ENCODE measurements around the gene MBD3L4. TPM values are rescaled to one million over a fixed set of nuclear protein-coding genes. Genes with fewer than 3 reads are reported as not detected.
A peak's percentile ranks its signal among the peaks of the same experiment; 100 is the strongest.

MBD3L4 gene
- total and polyA plus RNA-seq, 2 of the 13 experiments (the other 11 are each of a cell fraction or from before 2014, with no cell fraction given), result not detected

- TF ChIP-seq, protein P1, sequence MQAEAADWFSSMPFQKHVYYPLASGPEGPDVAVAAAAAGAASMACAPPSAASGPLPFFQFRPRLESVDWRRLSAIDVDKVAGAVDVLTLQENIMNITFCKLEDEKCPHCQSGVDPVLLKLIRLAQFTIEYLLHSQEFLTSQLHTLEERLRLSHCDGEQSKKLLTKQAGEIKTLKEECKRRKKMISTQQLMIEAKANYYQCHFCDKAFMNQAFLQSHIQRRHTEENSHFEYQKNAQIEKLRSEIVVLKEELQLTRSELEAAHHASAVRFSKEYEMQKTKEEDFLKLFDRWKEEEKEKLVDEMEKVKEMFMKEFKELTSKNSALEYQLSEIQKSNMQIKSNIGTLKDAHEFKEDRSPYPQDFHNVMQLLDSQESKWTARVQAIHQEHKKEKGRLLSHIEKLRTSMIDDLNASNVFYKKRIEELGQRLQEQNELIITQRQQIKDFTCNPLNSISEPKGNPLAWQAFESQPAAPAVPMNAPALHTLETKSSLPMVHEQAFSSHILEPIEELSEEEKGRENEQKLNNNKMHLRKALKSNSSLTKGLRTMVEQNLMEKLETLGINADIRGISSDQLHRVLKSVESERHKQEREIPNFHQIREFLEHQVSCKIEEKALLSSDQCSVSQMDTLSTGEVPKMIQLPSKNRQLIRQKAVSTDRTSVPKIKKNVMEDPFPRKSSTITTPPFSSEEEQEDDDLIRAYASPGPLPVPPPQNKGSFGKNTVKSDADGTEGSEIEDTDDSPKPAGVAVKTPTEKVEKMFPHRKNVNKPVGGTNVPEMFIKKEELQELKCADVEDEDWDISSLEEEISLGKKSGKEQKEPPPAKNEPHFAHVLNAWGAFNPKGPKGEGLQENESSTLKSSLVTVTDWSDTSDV (CRISPR knock-in tag; IDR thresholded peaks at IDR 0.05), result no peak
- TF ChIP-seq ZNF816 (CRISPR knock-in tag; IDR thresholded peaks at IDR 0.05; ENCODE audit: borderline replicate concordance) (no peak), ZNF407 (CRISPR knock-in tag; IDR thresholded peaks at IDR 0.05; ENCODE audit: not compliant biosample characterization) (no peak), HIVEP1 (CRISPR knock-in tag; IDR thresholded peaks at IDR 0.05) (peak; percentile 5; the same call in 1 of the 2 replicates), NAIF1 (CRISPR knock-in tag; IDR thresholded peaks at IDR 0.05; ENCODE audit: borderline replicate concordance) (no peak), SOX5 (CRISPR knock-in tag; IDR thresholded peaks at IDR 0.05; ENCODE audit: borderline replicate concordance) (no peak)
These were observed 29.9 kb upstream of the MBD3L4 start (continued) for GRCh38 chr19:7069904-7070226.
